Pancreas (tissue), 10 donors: ENCODE measurements around the gene ZSWIM1. TPM values are rescaled to one million over a fixed set of nuclear protein-coding genes. Genes with fewer than 3 reads are reported as not detected.
A peak's percentile ranks its signal among the peaks of the same experiment; 100 is the strongest.

Experiments used
- ATAC-seq, 4 donors: fragments of 200-7000 bp; cut with Tn5 transposase; one replicate each; pipeline versions ENCODE4 v1.8.0 to v1.9.1; 2020; ENCODE audit warnings: mild to moderate bottlenecking in 4 of 4, moderate library complexity in 4 of 4
- DNase-seq, 6 donors: peaks; one replicate each; pipeline ENCODE4 v3.0.0-alpha.2; 2020
- FAIRE-seq: peaks from 2 replicates; lab custom pipeline; 2012; peaks lifted over from hg19 to GRCh38; lab: Jason Lieb, UNC
- H3K27ac ChIP-seq, 4 donors: fragments of 200-600 bp; sonication (generic); 1 replicate in 3 of 4; 2 replicates in 1 of 4; pipeline versions ENCODE4 v1.5.0 to v1.8.0; 2020
- H3K27me3 ChIP-seq, 4 donors: fragments of 200-600 bp; one replicate each; pipeline ENCODE4 v1.8.0; 2021
- H3K36me3 ChIP-seq, 3 donors: fragments of 200-600 bp; sonication (generic) in 1 of 3; one replicate each; pipeline versions ENCODE4 v1.5.0 to v1.8.0; 2020 to 2021
- H3K4me1 ChIP-seq, 3 donors: fragments of 200-600 bp; one replicate each; pipeline ENCODE4 v1.8.0; 2021
- H3K4me3 ChIP-seq, 4 donors: fragments of 200-600 bp; sonication (generic) in 2 of 4; one replicate each; pipeline versions ENCODE4 v1.5.0 to v1.8.0; 2020 to 2021
- H3K9me3 ChIP-seq, 4 donors: fragments of 200-600 bp; one replicate each; pipeline ENCODE4 v1.8.0; 2021
- WGBS, 2 donors: extraction: QIAGEN DNeasy Blood & Tissue Kit; methylation state at CpG; one replicate each; pipeline ENCODE4 v1.1.7; 2013; 5-methylcytosine and 5-hydroxymethylcytosine counted together
- intact Hi-C, 3 donors: fragments of 100-400 bp; cut with DNase I; formaldehyde crosslinking; loops; one replicate each; pipeline versions ENCODE4 v1.11.1 to v1.14.2; 2022
- polyA plus RNA-seq, 2 donors: library from polyadenylated mRNA; stranded (reverse); fragments of 200-250 nt; gene quantifications; one replicate each; pipeline ENCODE4 v1.2.3, GENCODE V29; 2013
- total RNA-seq, 6 donors: library from RNA; stranded (reverse); fragmentation: NEBNext Ultra II Directional in 4 of 6; extraction: Animal tissue kit (Norgen Biotek cat#: 25700) in 4 of 6; gene quantifications; one replicate each; pipeline versions ENCODE4 v1.2.1 to v1.2.4, GENCODE V29; 2021 to 2023
- TF ChIP-seq, protein P1 (sequence below), 4 donors: fragments of 200-600 bp; sonication (generic) in 3 of 4; IDR thresholded peaks; one replicate each; pipeline versions ENCODE4 v1.5.0 to v1.8.0; 2021; ENCODE audit warnings: antibody characterized with exemption in 4 of 4
- donor health status: healthy with polysubstance abuse.
- donor health status: DM: no; HTN: no; CAD: no; lungs with moderate emphysema.
- donor health status: DM: no; HTN: no; CAD: no.
- donor health status: control.
- donor health status: control.
- donor health status: Bipolar disorder and iron deficiency.
- donor health status: DM: yes; HTN: yes; CAD: no.
- donor health status: DM: no; HTN: no; CAD: no.
- donor health status: DM: no; HTN: no; CAD: no.
- donor health status: DM: yes; HTN: yes; CAD: no.

The ZSWIM1 gene
- total and polyA plus RNA-seq, 8 donors = 2.4 to 6.0 (median 3.3) TPM

- peaks cover 3 to 4% (median 4%) of the 10 kb centered on the region in 3 donors for H3K4me1 ChIP-seq
- FAIRE-seq (no peak), ATAC-seq (peak; percentile 87 to 89 (median 88)), DNase-seq (peak; percentile 88 to 96 (median 91))
- H3K9me3 ChIP-seq = no peaks in the 10 kb centered on the region
- H3K4me3 ChIP-seq = peak within 1 kb of the TSS; percentile 65 to 93 (median 80)
- peak within 1 kb of the TSS; percentile 61 to 82 (median 75) for H3K27ac ChIP-seq
- TF ChIP-seq, protein P1, sequence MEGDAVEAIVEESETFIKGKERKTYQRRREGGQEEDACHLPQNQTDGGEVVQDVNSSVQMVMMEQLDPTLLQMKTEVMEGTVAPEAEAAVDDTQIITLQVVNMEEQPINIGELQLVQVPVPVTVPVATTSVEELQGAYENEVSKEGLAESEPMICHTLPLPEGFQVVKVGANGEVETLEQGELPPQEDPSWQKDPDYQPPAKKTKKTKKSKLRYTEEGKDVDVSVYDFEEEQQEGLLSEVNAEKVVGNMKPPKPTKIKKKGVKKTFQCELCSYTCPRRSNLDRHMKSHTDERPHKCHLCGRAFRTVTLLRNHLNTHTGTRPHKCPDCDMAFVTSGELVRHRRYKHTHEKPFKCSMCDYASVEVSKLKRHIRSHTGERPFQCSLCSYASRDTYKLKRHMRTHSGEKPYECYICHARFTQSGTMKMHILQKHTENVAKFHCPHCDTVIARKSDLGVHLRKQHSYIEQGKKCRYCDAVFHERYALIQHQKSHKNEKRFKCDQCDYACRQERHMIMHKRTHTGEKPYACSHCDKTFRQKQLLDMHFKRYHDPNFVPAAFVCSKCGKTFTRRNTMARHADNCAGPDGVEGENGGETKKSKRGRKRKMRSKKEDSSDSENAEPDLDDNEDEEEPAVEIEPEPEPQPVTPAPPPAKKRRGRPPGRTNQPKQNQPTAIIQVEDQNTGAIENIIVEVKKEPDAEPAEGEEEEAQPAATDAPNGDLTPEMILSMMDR (IDR thresholded peaks at IDR 0.05) = no peak
- intact Hi-C loops = no loop called here
- H3K27me3 ChIP-seq = no peaks in the 10 kb centered on the region
- 1% methylated on average over 59 to 78 of the region's 78 CpGs for WGBS, 2 donors
- H3K36me3 ChIP-seq = no peaks in the 10 kb centered on the region
These were observed 10.3 kb downstream of the ZSWIM1 start, which contains the start of the genes CTSA and NEURL2 for GRCh38 chr20:45890985-45891983. CTSA (plus strand) TSS chr20:45891335; CDS start chr20:45891569, 234 bp downstream. NEURL2 (minus strand) TSS chr20:45891208; CDS start chr20:45890991, 217 bp downstream.

DNA sequence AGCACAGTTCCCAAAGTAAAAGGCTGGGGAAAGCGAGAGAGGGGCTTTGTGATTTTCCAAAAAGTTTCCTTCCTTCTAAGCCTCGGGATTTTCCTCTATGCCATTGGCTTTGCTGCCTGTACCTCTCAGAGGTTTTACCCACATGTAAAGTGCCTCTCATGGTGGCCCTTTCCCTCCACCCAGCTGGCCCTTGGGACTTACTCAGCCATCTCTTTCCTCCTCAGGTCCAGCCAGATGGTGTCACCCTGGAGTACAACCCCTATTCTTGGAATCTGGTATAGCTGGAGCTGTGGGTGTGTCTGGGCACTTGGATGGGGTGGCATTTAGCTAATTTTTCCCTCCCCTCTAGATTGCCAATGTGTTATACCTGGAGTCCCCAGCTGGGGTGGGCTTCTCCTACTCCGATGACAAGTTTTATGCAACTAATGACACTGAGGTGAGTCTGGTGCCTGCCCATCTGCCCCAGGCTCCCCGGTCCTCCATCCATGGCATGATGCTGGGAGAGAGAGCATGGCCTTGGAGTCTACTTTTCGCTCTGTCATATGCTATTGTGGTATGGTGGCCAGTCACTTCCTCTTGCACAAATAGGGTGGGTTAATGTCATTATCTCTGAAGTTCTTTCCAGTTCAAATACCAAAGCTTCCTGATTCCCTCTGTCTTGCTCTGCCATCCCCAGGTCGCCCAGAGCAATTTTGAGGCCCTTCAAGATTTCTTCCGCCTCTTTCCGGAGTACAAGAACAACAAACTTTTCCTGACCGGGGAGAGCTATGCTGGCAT, 11.2 kb downstream of the ZSWIM1 start:
- ATAC-seq = peak in 2 of 4 donors; percentile 26 to 40
- no peak for FAIRE-seq

GRCh38 chr20:45892828-45893500, 11.9 kb downstream of the ZSWIM1 start:
- FAIRE-seq = no peak
- peak overlapping the region in 1 of 4 donors; percentile 75 for H3K4me3 ChIP-seq
- H3K27ac ChIP-seq = no peak overlapping the region

More for the DNA sequence above, 11.2 kb downstream of the ZSWIM1 start:
- Histone ChIP-seq H3K4me1 (peaks cover 3 to 4% (median 4%) of the 10 kb centered on the region in 3 donors), H3K36me3 (no peaks in the 10 kb centered on the region), H3K4me3 (peak overlapping the region; percentile 65 to 93 (median 80)), H3K9me3 (no peaks in the 10 kb centered on the region), H3K27me3 (no peaks in the 10 kb centered on the region), H3K27ac (no peak overlapping the region)
- TF ChIP-seq, protein P1 (IDR thresholded peaks at IDR 0.05) = no peak
- DNase-seq = peak in 2 of 6 donors; percentile 31 to 52
- intact Hi-C loops = no loop called here
- WGBS, 2 donors = 74 to 76% methylated on average over 9 of the region's 9 CpGs

GRCh38 chr20:45893831-45894230, 12.8 kb downstream of the ZSWIM1 start:
- H3K27me3 ChIP-seq = no peaks in the 10 kb centered on the region

More at GRCh38 chr20:45892828-45893500, 11.9 kb downstream of the ZSWIM1 start:
- ATAC-seq (no peak), DNase-seq (peak in 1 of 6 donors; percentile 33)
- WGBS, 2 donors = 66 to 74% methylated on average over 4 of the region's 4 CpGs
- TF ChIP-seq, protein P1 (IDR thresholded peaks at IDR 0.05) = no peak
- peaks cover 0 to 4% (median 0%) of the 10 kb centered on the region in 3 donors for H3K36me3 ChIP-seq
- no peaks in the 10 kb centered on the region for H3K27me3 ChIP-seq
- intact Hi-C loops = no loop called here
- H3K9me3 ChIP-seq = no peaks in the 10 kb centered on the region
- peaks cover 3 to 4% (median 4%) of the 10 kb centered on the region in 3 donors for H3K4me1 ChIP-seq

More at GRCh38 chr20:45893831-45894230, 12.8 kb downstream of the ZSWIM1 start:
- Histone ChIP-seq H3K27ac (no peak overlapping the region), H3K4me3 (no peak overlapping the region), H3K4me1 (peaks cover 3 to 4% (median 4%) of the 10 kb centered on the region in 3 donors), H3K36me3 (peaks cover 0 to 4% (median 0%) of the 10 kb centered on the region in 3 donors), H3K9me3 (no peaks in the 10 kb centered on the region)
- intact Hi-C loops = no loop called here
- DNase-seq (no peak), FAIRE-seq (no peak), ATAC-seq (no peak)
- WGBS, 2 donors = 88 to 93% methylated on average over 4 of the region's 4 CpGs
- TF ChIP-seq, protein P1 (IDR thresholded peaks at IDR 0.05) = no peak
